Fibroblast of skin of left quadriceps (primary cell): ENCODE measurements around the gene ATP11B.
"Not testable (repeated sequence)": the region's sequence is repeated elsewhere in the genome, so short reads cannot be mapped to it uniquely, and the experiment has no call there.

Experiments
- DNase-seq, 2 experiments: peaks; one replicate each; pipeline ENCODE4 v3.0.0-alpha.2; 2013; ENCODE audit warnings: low read depth in 2 of 2

ATP11B gene

DNA sequence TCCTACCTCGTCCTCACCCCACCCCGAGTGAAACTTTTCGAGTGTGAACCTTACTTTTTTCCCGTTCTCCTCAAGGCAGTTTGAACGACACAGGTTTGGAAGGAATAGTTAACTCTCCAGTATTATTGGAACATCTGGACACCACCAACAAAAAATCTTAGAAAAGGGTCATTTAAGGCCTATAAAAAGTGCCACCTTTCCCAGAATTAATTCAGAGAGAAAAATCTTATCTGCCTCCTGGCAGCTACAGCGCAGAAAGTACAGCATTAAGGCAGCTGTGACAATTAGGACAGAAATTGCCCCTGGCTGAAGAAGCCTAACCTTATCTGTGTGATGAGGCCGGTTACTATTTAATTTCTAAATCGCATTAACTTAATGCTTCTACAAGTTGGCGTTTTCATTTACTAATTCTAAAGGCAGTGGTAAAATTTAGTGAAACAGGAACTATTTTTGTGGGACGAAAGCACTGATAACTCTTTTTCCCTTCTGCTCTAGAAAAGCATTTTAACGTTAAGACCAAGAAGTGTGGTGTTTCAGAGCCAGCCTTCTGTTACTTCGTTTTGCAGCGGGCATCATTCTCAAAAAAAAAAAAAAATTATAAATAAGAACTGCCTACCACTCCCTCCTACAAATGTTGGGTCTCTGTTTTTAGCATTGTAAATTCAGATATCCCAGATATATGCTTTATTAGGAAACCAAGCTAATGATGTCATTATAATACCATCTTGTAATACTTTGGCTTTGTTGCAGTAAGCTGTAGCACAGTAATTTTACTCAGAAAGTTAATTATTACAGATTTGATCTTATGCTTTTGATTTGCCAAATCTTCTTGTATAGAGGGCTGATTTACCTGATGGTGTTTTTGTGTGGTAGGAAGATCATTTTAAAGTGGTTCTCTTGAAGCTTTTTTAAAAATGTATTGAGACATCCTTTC, 1.4 kb downstream of the ATP11B start:
- DNase-seq, result no peak

DNA sequence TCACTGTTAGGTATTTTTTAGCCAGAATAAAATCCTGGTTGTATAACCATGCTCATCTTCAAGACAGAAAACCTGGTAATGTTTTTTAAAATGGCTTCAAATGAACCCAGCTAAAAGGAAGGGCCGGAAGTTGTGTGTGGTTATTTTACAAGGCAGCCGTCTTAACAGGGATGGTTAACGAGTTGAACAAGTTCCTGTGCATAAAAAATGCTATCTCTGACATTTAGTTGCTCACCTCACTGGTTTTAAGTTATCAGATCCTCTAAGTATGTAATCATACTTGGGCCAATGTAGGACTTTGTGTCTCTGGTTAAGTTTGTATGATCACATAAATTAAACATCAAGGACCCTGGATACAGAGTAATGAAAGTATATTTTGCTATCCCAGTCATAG, 2.1 kb downstream of the ATP11B start:
- no peak for DNase-seq

DNA sequence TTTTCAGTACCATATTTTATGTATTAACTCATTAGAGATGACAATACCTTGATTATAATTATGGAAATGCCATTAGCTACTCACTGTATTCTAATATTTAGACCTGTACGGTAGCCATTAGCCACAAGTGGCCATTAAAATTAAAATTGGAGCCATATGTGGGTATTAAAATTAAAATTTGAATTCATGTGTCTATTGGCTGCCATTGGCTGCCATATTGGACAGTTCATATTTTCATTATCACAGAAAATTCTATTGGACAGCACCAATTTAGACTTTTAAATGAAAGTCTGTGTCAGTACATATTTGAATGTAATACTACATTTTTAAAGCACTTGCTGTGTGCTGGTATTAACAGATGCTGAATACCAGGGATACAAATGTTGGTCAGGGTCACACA, 3.0 kb downstream of the ATP11B start:
- DNase-seq, result no peak

DNA sequence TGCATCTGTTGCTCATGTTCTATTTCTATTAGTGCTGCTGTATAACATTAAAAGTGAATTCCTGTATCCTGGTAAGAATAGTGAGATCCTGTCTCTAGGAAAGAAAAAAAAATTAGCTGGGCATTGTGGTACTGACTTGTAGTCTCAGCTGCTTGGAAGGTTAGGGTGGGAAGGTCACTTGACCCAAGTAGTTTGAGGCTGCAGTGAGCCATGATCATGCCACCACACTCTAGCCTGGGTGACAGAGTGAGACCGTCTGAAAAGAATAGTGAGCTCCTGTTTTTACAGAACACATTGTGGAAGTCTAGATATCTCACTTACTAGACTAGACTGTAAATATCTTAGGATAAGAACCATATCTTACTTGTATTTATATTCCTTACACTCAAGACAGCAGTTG, 4.6 kb downstream of the ATP11B start:
- DNase-seq, result no peak

DNA sequence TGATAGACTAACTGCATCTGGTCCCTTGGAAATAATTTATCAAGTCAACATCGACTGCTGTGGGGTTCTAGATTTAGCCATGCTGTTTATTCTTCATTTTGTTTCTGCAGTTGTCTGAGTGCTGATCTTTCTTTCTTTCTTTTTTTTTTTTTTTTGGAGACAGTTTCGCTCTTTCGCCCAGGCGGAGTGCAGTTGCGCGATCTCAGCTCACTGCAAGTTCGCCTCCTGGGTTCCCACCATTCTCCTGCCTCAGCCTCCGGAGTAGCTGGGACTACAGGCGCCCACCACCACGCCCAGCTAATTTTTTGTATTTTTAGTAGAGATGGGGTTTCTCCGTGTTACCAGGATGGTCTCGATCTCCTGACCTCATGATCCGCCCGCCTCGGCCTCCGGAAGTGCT, 5.8 kb downstream of the ATP11B start:
- DNase-seq, result not testable (repeated sequence)

DNA sequence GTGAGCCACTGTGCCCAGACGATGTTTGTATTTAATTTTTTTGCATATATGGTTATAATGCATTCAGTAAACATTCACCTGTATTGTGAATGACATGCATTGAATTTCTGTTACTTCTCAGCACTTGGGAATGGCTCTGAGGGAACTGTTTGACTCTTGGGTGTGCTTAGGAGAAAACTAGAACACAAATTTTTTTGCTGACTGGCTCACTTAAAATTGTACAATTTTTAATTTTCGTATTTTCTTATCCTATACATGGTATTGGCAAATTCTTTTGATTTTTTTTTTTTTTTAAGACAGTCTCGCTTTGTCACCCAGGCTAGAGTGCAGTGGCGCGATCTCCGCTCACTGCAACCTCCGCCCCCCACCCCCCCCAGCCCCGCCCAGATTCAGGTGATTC, 7.2 kb downstream of the ATP11B start:
- DNase-seq, result no peak

DNA sequence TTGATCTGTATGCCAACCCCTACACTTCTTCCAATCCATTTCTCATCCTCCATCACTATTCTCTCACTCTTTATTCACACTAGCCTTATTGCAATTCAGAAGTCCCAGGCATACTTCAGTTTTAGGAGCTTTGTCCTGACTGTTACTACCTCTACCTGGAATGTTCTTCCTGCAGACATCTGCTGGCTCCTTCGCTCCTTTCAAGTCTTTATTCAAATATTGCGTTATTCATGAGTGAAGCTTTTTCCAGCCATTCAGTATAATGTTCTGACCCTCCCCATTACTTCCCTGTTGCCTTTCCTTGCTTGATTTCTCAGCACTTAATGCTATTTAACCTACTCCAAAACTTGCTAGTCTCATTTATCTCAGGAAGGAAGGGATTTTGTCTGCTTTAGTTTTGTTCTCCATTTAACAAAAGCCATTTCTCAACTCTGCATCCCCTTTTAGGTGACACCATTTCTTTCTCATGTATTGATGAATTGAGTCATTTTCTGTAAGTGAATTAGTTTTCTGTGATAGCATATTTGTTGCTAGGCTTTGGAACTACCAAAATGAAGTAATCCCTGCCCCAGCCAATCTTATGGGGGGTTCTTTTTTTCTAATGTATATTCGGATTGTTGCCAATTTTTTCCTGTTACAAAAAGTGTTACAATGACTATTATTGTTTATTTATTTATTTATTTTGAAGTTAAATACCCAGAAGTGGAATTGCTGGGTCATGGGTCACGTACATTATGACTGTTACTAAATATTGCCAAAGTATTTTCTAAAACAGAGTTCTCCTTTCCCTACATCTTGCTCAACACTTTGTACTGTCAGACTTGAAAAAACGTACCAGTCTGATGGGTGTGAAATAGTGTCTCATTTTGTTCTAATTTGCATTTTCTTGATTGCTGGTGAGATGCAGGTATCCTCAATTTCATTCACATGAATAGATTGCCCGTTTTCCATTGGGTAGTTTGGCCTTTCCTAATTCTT, 9.4 kb downstream of the ATP11B start:
- DNase-seq, result no peak

DNA sequence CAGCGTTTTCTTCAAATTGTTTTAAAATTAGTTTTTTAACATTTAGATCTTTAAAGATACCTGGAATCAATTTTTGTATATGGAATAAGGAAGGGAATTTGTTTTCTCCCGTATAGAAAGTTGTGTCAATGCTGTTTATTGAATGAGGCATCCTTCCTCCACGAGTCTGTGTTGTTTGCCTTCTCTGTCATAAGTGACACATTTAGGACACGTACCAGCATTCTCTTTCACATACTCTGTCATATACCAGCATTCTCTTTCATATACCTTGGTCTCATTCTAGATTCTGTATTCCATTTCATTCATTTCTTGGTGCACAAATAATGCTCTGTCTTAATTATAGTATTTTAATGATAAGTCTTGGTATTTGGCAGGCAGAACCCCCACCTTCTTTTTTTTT, 10.3 kb downstream of the ATP11B start:
- no peak for DNase-seq

DNA sequence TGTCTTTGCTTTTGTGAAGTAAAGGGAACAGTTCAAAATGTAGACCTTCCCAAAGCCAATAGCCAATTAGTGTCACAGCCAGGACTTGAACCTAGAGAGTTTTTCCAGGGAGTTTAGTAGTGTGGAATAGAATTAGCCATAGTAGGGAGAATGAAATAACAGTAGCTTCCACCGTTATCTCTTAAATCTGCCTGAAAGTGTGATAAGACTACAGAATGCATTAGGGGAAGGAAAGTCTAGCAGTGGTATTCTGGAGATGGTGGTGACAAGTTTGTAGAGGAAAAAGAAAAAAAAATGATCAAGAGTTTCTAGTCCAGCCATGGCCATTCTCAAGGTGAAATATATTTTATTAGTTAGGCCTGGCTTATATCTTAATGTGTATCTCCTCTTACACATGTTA, 13.8 kb downstream of the ATP11B start:
- no peak for DNase-seq

DNA sequence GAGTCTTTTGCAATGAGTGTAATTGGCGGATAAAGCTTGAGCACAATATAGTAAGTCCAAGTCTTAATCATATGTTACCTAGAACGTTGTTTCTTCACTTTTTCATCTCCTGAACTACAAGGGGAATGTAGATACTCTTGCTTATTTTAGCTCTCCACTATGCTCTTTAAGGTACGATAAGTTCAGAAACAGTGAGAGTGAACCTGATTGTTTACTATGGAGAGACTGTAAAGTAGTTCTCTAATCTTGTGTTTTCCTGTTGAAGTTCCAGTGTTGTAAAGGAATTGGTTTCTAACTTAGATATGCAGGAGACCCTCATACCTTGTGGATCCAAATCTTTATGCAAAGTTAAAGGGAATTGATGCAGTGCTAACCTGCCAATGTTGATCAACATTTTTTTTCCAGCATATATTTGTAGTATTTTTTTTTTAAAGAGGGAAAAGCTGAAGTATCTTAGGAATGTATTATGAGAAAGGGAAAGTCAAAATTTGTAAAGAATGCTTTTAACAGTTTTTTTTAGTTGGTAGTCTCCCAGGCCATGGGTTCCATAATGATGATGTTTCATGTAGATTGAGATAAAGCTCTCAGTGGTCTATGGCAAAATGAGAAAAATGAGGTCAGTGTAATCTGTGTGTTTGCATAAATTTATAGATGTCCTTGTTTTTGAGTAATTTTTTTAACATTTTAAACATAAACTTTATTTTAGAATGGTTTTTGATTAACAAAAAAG, 14.9 kb downstream of the ATP11B start:
- no peak for DNase-seq

DNA sequence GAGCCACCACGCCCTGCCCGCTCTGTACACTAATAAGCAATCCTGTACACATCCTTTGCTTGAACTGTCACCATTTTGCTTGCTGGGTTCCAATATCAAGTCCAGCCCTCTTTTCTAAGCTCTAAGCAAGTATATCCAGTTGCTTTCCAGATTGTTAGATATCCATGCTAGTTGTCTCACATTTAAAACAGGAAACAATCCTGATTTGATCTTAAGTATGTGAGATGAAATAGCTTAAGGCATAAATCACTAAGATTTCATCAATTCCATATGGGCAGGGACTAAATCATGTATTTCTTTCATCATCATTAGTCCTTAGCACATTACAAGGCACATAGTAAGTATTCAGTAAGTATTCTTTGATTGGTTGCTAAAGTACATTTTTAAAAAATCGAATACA, 16.2 kb downstream of the ATP11B start:
- DNase-seq, result no peak

DNA sequence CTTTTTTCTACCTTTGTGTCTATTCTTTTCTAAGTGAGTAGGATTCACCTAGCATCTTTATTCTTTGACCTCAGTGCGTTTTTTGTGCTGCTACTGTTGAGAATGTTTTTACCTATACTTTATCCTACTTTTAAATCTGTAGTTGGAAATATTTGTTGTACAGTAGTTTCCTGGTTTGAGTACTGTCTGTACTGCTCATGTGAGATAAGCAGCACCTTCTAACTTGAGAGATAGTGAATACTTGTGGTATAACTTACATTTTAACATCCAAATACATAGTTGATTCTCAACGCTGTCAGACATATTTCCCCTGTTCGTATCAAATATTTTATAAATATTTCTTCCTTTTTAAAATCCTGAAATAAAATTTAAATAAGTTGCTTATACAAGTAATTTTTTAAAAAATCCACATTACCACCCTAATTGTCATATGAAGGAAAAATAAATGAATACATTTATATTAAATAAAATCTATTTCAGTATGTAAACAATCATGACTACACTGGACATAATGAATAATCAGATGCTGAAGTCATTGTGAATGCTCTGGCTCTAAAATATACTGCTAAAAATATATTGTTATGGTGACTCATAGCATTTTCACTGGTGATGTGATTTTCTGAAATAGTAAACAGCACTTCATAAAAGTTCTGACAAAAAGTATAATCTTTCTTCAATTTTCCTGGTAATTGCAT, 17.4 kb downstream of the ATP11B start:
- no peak for DNase-seq

DNA sequence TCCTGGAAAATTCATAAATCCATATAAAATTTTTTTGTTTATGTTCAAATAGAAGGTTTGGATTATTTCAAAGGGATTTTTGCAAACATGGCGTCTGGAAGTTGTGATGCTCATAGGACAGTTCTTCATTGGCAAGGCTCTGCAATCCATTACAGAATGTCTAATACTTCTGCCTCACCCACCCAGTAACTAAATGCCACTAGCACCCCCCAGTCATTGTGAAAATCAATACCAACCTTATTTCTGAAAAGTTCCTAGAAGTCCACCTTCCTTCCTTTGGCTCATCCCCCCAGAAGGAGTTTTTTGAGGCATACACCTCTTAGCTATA, 17.9 kb downstream of the ATP11B start:
- DNase-seq, result no peak

DNA sequence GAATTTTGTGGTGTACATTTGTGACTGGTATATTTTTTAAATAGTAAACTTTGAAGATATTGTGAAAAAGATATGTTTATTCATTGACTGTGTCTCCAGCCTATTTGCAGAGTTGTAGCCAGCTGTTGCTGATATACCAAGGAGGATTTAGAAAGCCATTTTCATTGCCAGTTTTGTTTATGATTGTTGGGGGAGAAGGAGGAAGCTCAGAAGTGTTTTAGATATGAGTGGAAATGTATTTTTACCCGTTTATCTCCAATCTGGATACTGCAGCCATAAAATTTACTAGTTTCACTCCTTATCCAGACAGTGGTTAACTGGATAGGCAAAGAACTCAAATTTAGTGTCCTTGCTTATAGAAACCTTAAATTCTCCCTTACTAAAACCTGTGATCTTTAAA, 18.8 kb downstream of the ATP11B start:
- no peak for DNase-seq

DNA sequence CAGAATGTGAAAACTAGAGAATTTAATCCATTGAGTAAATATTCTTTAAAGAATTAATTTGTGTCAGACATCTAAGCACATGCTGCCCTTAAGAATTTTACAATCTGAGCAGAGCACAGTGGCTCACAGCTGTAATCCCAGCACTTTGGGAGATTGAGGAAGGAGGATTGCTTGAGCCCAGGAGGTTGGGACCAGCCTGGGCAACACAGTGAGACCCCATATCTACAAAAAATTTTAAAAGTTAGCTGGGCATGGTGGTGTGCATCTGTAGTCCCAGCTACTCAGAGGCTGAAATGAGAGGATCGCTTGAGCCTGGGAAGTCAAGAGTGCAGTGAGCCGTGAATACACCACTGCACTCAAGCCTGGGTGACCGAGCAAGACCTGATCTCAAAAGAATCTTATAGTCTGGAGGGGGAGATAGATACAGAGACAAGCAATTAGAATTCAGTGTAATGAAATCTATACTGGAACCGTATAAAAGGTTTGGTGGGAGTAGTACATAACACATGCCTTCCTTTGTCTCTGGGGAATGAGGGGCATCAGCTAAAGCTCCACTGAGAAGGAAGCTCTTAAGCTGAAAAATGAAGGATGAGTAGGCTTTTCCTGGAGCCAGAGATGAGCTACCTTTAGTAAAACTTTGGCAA, 21.2 kb downstream of the ATP11B start:
- DNase-seq, result no peak

DNA sequence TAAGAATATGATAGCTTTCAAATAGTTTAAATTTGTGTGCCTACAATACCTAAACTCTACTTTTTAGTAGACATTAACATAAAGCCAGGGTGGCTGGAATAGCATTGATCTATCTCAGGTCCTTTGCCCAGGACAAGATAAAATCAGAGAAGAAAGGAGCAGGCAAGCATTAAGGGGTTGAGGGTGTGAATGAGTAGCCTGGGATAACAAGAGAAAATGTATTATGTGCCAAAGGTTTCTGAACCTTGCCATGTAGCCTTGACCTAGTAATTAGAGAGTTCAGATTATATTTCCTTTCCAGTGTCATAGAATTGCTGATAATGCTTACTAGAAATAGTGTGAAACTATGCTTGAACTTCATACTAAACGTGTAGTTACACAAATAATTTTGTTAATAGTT, 22.9 kb downstream of the ATP11B start:
- no peak for DNase-seq

DNA sequence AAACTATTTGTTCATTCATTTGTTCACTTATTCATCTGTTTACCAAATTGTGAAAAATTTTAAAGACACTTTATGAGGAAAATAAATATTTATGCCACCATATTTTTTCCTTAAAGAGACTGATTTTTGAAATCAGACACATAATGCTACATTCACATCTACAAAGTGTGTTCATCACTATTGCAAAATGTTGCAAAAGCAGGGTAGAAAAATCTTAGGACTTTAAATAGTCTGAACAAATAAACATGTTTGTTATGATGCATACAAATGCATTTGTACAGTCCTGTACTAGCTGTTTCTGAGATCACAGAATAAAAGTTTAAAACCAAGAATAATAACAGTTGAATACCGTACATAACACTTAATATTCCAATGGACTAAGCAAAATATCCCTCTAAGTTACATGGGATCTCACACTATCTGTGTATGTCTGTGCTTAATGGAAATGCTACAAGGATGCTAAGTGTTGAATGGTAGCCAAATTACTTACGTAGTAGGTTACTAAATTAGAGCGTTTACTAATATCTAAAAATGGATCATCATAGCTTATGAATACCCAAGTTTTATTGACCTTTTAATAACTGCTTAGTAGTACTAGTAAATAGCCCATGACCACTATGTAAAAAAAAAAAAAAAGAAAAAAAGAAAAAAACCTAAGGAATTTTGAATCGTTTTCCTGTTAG, 25.1 kb downstream of the ATP11B start:
- DNase-seq, result no peak

DNA sequence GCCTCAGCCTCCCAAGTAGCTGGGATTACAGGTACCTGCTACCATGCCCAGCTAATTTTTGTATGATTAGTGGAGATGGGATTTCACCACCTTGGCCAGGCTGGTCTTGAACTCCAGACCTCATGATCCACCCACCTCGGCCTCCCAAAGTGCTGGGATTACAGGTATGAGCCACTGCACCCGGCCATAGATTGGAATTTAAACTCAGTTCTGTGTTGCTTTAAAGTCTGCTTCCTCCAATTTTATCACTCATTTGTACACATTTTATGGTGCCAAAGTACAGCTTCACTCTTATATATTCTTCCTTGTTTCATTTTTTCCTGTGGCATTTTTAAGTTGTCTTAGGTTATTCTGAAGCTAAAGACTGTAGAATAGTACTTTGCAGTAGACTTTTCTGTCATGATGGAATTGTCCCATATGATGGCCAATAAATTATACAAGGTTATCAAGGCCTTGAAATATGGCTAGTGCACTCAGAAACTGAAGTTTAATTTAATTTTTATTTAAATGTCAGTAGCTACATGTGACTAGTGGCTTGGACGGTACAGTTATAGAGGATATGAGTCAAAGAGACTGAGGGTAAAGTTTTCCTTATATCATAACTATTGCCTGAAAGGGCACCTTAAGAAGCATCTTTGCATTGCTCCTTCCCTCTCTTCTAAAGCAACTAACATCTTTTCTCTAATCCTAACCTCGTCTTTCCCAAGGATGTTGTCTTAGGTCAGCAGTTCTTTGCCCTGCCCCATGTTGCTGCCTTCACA, 28.1 kb downstream of the ATP11B start:
- no peak for DNase-seq

DNA sequence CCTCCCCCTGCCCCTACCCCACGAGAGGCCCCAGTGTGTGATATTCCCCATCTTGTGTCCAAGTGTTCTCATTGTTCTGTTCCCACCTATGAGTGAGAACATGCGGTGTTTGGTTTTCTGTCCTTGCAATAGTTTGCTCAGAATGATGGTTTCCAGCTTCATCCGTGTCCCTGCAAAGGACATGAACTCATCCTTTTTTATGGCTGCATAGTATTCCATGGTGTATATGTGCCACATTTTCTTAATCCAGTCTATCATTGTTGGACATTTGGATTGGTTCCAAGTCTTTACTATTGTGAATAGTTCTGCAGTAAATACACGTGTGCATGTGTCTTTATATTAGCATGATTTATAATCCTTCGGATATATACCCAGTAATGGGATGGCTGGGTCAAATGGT, 29.0 kb downstream of the ATP11B start:
- not testable (repeated sequence) for DNase-seq

DNA sequence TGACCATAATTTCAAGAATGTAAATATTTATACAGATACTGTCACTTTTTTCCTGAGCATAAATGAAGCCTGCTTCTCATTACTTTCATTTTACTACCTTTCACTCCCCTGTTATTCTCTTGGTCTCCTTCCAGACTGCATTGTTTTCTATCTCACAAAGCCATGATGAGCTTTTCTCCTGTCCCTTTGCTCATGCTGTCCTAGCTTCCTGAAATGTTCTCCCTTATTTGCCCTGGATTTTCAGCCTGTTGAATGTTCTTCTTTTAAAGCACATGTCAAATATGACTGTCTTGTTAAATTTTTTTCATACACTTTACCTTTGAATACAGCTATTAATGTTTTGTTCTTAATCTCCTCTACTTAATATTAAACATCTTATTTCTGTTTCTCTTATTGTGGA, 31.7 kb downstream of the ATP11B start:
- no peak for DNase-seq
